Cardiac muscle cell (in vitro differentiated cells and primary cell): ENCODE results near the gene USP6NL. TPM values are rescaled to one million over a fixed set of nuclear protein-coding genes. Genes with fewer than 3 reads are reported as not detected.

Experiments used
- DNase-seq, 2 donors: peaks; one replicate each; pipeline versions ENCODE4 v3.0.0 to v3.0.0-alpha.2; 2010 to 2017; ENCODE audit warnings: low read depth in 1 of 2, low spot score in 1 of 2
- H3K27ac ChIP-seq: fragments of 200-600 bp; sonication (generic); 2 replicates; pipeline ENCODE4 v1.5.1; 2016
- H3K27me3 ChIP-seq: fragments of 200-600 bp; sonication (generic); 2 replicates; pipeline ENCODE4 v1.6.0; 2016; ENCODE audit warnings: control low read depth
- H3K36me3 ChIP-seq: fragments of 200-600 bp; sonication (generic); 2 replicates; pipeline ENCODE4 v1.5.1; 2016; ENCODE audit warnings: control low read depth
- H3K4me1 ChIP-seq: fragments of 200-600 bp; sonication (generic); 2 replicates; pipeline ENCODE4 v1.8.1; 2017; ENCODE audit warnings: low read depth, mild to moderate bottlenecking, mixed run types
- H3K4me3 ChIP-seq: fragments of 200-600 bp; sonication (generic); 2 replicates; pipeline ENCODE4 v1.5.1; 2016; ENCODE audit warnings: mild to moderate bottlenecking
- H3K9me3 ChIP-seq: fragments of 200-600 bp; sonication (generic); 2 replicates; pipeline ENCODE4 v1.5.1; 2017; ENCODE audit warnings: low read depth, mild to moderate bottlenecking, control low read depth
- polyA plus RNA-seq: library from polyadenylated mRNA; unstranded; fragments of >200 nt; fragmentation: Nextera tagmentation; extraction: Ambion mirVana; gene quantifications from 2 replicates; pipeline ENCODE4 v1.2.1, GENCODE V29; 2016
- total RNA-seq: library from RNA; depleted of rRNA; stranded (reverse); fragments of >200 nt; gene quantifications from 2 replicates; pipeline ENCODE4 v1.2.3, GENCODE V29; 2016
- TF ChIP-seq, protein P1 (sequence below): IDR thresholded peaks from 2 replicates; pipeline ENCODE4 v1.5.1; 2012; ENCODE audit warnings: low read depth, mild to moderate bottlenecking, low read length

The USP6NL gene
- total and polyA plus RNA-seq, 2 experiments from 2014 or later, result 13.6 to 25.4 TPM

GRCh38 chr10:11647676-11648075 is 36.2 kb upstream of the USP6NL start:
- no peaks in the 10 kb centered on the region for H3K4me1 ChIP-seq
- TF ChIP-seq, protein P1, sequence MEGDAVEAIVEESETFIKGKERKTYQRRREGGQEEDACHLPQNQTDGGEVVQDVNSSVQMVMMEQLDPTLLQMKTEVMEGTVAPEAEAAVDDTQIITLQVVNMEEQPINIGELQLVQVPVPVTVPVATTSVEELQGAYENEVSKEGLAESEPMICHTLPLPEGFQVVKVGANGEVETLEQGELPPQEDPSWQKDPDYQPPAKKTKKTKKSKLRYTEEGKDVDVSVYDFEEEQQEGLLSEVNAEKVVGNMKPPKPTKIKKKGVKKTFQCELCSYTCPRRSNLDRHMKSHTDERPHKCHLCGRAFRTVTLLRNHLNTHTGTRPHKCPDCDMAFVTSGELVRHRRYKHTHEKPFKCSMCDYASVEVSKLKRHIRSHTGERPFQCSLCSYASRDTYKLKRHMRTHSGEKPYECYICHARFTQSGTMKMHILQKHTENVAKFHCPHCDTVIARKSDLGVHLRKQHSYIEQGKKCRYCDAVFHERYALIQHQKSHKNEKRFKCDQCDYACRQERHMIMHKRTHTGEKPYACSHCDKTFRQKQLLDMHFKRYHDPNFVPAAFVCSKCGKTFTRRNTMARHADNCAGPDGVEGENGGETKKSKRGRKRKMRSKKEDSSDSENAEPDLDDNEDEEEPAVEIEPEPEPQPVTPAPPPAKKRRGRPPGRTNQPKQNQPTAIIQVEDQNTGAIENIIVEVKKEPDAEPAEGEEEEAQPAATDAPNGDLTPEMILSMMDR, result no peak
- no peak overlapping the region for H3K4me3 ChIP-seq
- no peaks in the 10 kb centered on the region for H3K27me3 ChIP-seq
- peak in 1 of 2 donors; percentile 52 for DNase-seq
- no peaks in the 10 kb centered on the region for H3K36me3 ChIP-seq
- no peaks in the 10 kb centered on the region for H3K9me3 ChIP-seq
- H3K27ac ChIP-seq, result no peak overlapping the region

DNA sequence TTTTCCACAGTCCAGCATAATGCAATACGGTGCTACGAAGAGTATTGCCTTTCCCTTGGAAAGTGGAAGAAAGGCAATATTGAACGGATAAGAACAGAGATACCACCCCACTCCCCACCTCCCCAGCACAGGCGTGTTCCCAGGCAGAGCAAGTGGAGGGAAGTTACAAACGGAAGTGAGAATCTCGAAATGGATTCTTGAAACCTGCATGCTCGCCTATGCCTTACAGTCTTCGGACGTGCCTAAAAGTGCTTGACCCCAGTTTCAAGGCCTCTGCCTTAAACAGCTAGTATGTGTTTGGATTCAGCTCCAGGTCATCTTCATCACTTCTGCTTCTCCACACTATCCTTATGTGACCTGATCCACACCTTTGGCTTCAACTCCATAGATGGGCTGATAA is 35.0 kb upstream of the USP6NL start:
- Histone ChIP-seq H3K9me3 (no peaks in the 10 kb centered on the region), H3K27ac (no peak overlapping the region), H3K4me3 (no peak overlapping the region), H3K27me3 (no peaks in the 10 kb centered on the region), H3K4me1 (no peaks in the 10 kb centered on the region), H3K36me3 (no peaks in the 10 kb centered on the region)
- no peak for DNase-seq
- TF ChIP-seq, protein P1, result no peak

- no peak for DNase-seq
- H3K9me3 ChIP-seq, result no peaks in the 10 kb centered on the region
- no peak overlapping the region for H3K4me3 ChIP-seq
- H3K27me3 ChIP-seq, result no peaks in the 10 kb centered on the region
- TF ChIP-seq, protein P1, result no peak
- no peaks in the 10 kb centered on the region for H3K36me3 ChIP-seq
- no peak overlapping the region for H3K27ac ChIP-seq
- H3K4me1 ChIP-seq, result no peaks in the 10 kb centered on the region
Measured at GRCh38 chr10:11643039-11643438, 31.6 kb upstream of the USP6NL start.

DNA sequence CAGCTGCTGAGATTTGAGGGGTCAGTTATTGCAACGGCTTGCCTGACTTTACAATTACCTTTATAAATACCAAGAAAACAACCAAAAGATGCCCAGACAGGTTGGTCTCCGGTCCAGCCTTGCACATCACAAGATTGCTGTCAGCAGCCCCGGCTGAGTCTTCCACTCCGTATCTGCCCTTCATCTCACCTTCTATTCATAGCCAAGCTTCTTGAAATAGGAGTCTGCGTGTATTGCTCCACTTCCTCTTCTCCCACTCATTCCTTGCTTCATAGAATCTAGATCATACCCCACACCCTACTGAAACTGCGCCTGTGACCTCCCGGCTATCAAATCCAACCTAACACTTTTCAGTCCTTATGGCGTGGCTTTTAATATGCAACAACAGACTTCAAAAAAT is 31.1 kb upstream of the USP6NL start:
- Histone ChIP-seq H3K4me3 (no peak overlapping the region), H3K27ac (no peak overlapping the region), H3K36me3 (no peaks in the 10 kb centered on the region), H3K4me1 (no peaks in the 10 kb centered on the region), H3K27me3 (no peaks in the 10 kb centered on the region), H3K9me3 (no peaks in the 10 kb centered on the region)
- TF ChIP-seq, protein P1, result no peak
- peak in 1 of 2 donors; percentile 34 for DNase-seq

DNA sequence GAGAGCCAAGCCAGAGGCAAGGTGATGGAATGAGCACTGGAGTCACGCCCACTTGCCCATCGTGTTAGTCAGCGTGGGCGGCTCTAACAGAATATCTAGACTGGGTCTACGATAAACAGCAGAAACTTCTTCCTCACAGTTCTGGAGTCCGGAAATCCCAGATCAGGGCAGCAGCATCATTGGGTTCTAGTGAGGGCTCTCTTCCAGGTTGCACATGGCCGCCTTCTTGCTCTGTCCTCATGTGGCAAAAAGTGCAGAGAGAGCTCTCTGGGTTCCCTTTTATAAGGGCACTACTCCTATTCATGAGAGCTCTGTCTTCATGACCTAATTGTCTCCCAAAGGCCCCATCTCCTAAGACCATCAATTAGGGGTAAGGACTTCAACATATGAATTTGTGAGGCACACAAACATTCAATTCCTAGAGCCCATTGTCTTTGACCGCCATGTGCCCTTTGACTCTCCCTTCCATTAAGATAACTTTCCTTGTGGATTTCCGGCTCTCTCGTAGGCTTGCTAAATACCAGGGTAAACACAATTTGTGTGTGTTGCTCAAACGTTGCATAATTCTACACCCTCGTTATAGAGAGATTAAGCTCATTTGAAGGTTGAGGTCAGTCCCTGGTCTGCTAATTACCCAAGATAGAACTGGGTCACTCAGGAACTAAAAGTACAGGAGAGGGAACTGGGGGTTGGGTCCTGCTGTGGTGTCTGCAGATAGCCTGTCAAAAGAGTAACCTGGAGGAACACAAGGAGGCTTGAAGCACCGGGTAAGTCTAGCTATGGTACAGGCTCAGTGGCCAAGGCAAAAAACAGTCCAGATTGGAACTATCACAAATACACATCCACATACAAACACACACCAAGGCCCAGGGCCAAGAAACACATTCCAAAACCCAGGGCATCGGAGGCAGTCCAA is 28.7 kb upstream of the USP6NL start:
- no peaks in the 10 kb centered on the region for H3K27me3 ChIP-seq
- DNase-seq, result peak in 1 of 2 donors; percentile 55
- no peak overlapping the region for H3K4me3 ChIP-seq
- H3K4me1 ChIP-seq, result no peaks in the 10 kb centered on the region
- no peak overlapping the region for H3K27ac ChIP-seq
- H3K9me3 ChIP-seq, result no peaks in the 10 kb centered on the region
- H3K36me3 ChIP-seq, result no peaks in the 10 kb centered on the region
- TF ChIP-seq, protein P1, result no peak
